ENCODE measurements around the gene DSCAM. TPM values are rescaled to one million over a fixed set of nuclear protein-coding genes. Genes with fewer than 3 reads are reported as not detected.

DSCAM gene
- total and polyA plus RNA-seq, 2 donors (not counting 1 experiment from before 2014, with no cell fraction given): not detected

DNA sequence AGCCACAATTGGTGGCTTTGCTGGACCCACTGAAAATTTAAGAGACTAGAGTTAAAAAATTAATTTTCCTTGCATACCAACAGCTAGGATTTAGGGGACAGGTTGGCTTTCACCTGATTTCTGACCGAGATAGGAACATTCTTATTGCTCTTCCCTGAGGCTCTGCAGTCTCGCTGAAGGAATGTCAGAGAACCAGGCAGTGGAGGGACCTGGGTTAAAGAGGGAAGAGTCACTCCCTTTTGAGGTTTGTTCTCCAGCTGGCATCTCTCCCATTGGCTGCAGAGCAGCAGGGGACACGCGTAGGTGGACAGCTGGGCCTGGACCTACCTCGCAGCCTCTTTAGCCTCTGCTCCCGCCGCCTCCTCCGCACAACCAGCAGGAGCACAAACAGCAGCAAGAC lies 772.2 kb downstream of the DSCAM start:
- no peak overlapping the region for H3K4me2 ChIP-seq (replicated peaks; ENCODE audit: low read depth, low read length, poor library complexity, severe bottlenecking)
- H3K27ac Mint-ChIP-seq: no peak overlapping the region
- intact Hi-C loops (cut with micrococcal nuclease): no loop called here
- H3K27me3 ChIP-seq (replicated peaks in 1 of 4; ENCODE audit: control extremely low read depth in 1 of 4, control insufficient read depth in 3 of 4, insufficient read depth in 4 of 4, low read length in 3 of 4): no peaks in the 10 kb centered on the region
- H3K4me3 Mint-ChIP-seq: no peak overlapping the region
- no peaks in the 10 kb centered on the region for H3K27me3 Mint-ChIP-seq
- DNase-seq: no peak
- no peak for ATAC-seq (ENCODE audit: low read depth)
- H3K4me3 ChIP-seq (ENCODE audit: control extremely low read depth in 1 of 5, extremely low read depth in 1 of 5, insufficient read depth in 1 of 5, low read depth in 2 of 5, low read length in 4 of 5): no peak overlapping the region
- TF ChIP-seq, protein P1, sequence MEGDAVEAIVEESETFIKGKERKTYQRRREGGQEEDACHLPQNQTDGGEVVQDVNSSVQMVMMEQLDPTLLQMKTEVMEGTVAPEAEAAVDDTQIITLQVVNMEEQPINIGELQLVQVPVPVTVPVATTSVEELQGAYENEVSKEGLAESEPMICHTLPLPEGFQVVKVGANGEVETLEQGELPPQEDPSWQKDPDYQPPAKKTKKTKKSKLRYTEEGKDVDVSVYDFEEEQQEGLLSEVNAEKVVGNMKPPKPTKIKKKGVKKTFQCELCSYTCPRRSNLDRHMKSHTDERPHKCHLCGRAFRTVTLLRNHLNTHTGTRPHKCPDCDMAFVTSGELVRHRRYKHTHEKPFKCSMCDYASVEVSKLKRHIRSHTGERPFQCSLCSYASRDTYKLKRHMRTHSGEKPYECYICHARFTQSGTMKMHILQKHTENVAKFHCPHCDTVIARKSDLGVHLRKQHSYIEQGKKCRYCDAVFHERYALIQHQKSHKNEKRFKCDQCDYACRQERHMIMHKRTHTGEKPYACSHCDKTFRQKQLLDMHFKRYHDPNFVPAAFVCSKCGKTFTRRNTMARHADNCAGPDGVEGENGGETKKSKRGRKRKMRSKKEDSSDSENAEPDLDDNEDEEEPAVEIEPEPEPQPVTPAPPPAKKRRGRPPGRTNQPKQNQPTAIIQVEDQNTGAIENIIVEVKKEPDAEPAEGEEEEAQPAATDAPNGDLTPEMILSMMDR (IDR thresholded peaks at IDR 0.05): no peak
- TF ChIP-seq EZH2 (IDR thresholded peaks at IDR 0.05; ENCODE audit: borderline replicate concordance, insufficient read depth, low read depth, low read length, poor library complexity, severe bottlenecking): no peak
- H2AFZ ChIP-seq (ENCODE audit: insufficient read depth, low read depth, low read length, poor library complexity, severe bottlenecking): no peak overlapping the region
- H3K4me1 ChIP-seq (ENCODE audit: control insufficient read depth in 2 of 2, insufficient read depth in 2 of 2, low read length in 2 of 2): no peaks in the 10 kb centered on the region
- H3K9me3 ChIP-seq (ENCODE audit: control extremely low read depth in 1 of 3, control insufficient read depth in 2 of 3, insufficient read depth in 1 of 3, low read length in 2 of 3): peaks cover 0 to 14% (median 0%) of the 10 kb centered on the region in 3 donors
- no peak overlapping the region for H3K27ac ChIP-seq (ENCODE audit: low read length in 2 of 2)
- H3K4me1 Mint-ChIP-seq: no peaks in the 10 kb centered on the region
- WGBS (ENCODE audit: insufficient coverage): 93% methylated on average over 8 of the region's 8 CpGs
- no peaks in the 10 kb centered on the region for H3K36me3 ChIP-seq (replicated peaks in 1 of 2; ENCODE audit: control extremely low read depth in 1 of 2, control insufficient read depth in 1 of 2, extremely low read depth in 1 of 2, insufficient read depth in 2 of 2, low read length in 1 of 2)
- POLR2A ChIA-PET: no interaction called here
- H3K79me2 ChIP-seq (ENCODE audit: control insufficient read depth, insufficient read depth, low read length): no peaks in the 10 kb centered on the region
- H3K9me3 Mint-ChIP-seq (ENCODE audit: insufficient read depth): no peaks in the 10 kb centered on the region
- H4K20me1 ChIP-seq (ENCODE audit: control insufficient read depth, insufficient read depth, low read length, poor library complexity, severe bottlenecking): no peaks in the 10 kb centered on the region
- H3K9ac ChIP-seq (ENCODE audit: low read length): no peak overlapping the region
- CTCF ChIA-PET: interaction anchor here (0.6 kb wide), 1 partner anchor 1060 kb away, joined by 3 read pairs; no protein-coding TSS in a partner anchor

DNA sequence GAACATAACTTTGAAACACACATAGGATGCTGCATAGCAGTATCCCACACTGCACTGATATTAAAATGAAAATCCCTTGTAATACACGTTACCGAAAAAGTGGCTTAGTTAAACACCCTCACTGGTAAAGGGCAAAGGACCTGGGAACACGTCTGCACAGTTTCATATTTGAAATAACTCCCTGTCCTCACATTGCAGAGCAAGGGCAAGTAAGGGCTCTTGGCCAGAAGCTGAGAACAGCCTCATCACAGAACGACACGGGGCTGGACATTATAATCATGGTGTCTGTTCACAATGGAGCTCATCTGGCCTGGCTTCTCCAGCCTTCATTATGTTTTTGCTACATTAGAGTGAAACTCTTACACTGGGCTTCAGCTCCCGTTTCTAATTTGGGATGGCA lies 772.8 kb downstream of the DSCAM start:
- Histone ChIP-seq H3K27me3 (replicated peaks in 1 of 4; ENCODE audit: control extremely low read depth in 1 of 4, control insufficient read depth in 3 of 4, insufficient read depth in 4 of 4, low read length in 3 of 4) (no peaks in the 10 kb centered on the region), H3K27ac (ENCODE audit: low read length in 2 of 2) (no peak overlapping the region), H3K9ac (ENCODE audit: low read length) (no peak overlapping the region), H3K36me3 (replicated peaks in 1 of 2; ENCODE audit: control extremely low read depth in 1 of 2, control insufficient read depth in 1 of 2, extremely low read depth in 1 of 2, insufficient read depth in 2 of 2, low read length in 1 of 2) (no peaks in the 10 kb centered on the region), H3K4me1 (ENCODE audit: control insufficient read depth in 2 of 2, insufficient read depth in 2 of 2, low read length in 2 of 2) (no peaks in the 10 kb centered on the region), H2AFZ (ENCODE audit: insufficient read depth, low read depth, low read length, poor library complexity, severe bottlenecking) (no peak overlapping the region), H3K4me2 (replicated peaks; ENCODE audit: low read depth, low read length, poor library complexity, severe bottlenecking) (no peak overlapping the region), H3K9me3 (ENCODE audit: control extremely low read depth in 1 of 3, control insufficient read depth in 2 of 3, insufficient read depth in 1 of 3, low read length in 2 of 3) (peaks cover 0 to 14% (median 0%) of the 10 kb centered on the region in 3 donors), H4K20me1 (ENCODE audit: control insufficient read depth, insufficient read depth, low read length, poor library complexity, severe bottlenecking) (no peaks in the 10 kb centered on the region), H3K4me3 (ENCODE audit: control extremely low read depth in 1 of 5, extremely low read depth in 1 of 5, insufficient read depth in 1 of 5, low read depth in 2 of 5, low read length in 4 of 5) (no peak overlapping the region), H3K79me2 (ENCODE audit: control insufficient read depth, insufficient read depth, low read length) (no peaks in the 10 kb centered on the region)
- no peak for ATAC-seq (ENCODE audit: low read depth)
- Mint-ChIP-seq H3K4me3 (no peak overlapping the region), H3K4me1 (no peaks in the 10 kb centered on the region), H3K9me3 (ENCODE audit: insufficient read depth) (no peaks in the 10 kb centered on the region), H3K27me3 (no peaks in the 10 kb centered on the region), H3K27ac (no peak overlapping the region)
- no peak for TF ChIP-seq EZH2 (IDR thresholded peaks at IDR 0.05; ENCODE audit: borderline replicate concordance, insufficient read depth, low read depth, low read length, poor library complexity, severe bottlenecking)
- TF ChIP-seq, protein P1 (IDR thresholded peaks at IDR 0.05): no peak
- CTCF ChIA-PET: interaction anchor here (0.6 kb wide), 1 partner anchor 1060 kb away, joined by 3 read pairs; no protein-coding TSS in a partner anchor
- POLR2A ChIA-PET: no interaction called here
- intact Hi-C loops (cut with micrococcal nuclease): no loop called here
- no peak for DNase-seq
- WGBS (ENCODE audit: insufficient coverage): 86% methylated on average over 5 of the region's 6 CpGs
